Right lung (tissue), 5 donors: Measurements from ENCODE around the gene MUC5AC. TPM values are rescaled to one million over a fixed set of nuclear protein-coding genes. Genes with fewer than 3 reads are reported as not detected.
A peak's percentile ranks its signal among the peaks of the same experiment; 100 is the strongest.
"Not testable (repeated sequence)": the region's sequence is repeated elsewhere in the genome, so short reads cannot be mapped to it uniquely, and the experiment has no call there.

Source experiments
- DNase-seq, 2 donors: peaks; one replicate each; pipeline ENCODE4 v3.0.0-alpha.2; 2013
- polyA plus RNA-seq, 5 donors: library from polyadenylated mRNA; unstranded; fragments of 120-200 nt; gene quantifications; one replicate each; pipeline versions ENCODE4 v1.2.1 to v1.2.3, GENCODE V29; 2013; ENCODE audit warnings: inconsistent platforms in 1 of 5, low replicate concordance in 1 of 5; ENCODE audit not compliant: insufficient read length in 5 of 5, insufficient read depth in 1 of 5

MUC5AC gene
- polyA plus RNA-seq, 5 donors, result 0.06 to 0.35 (median 0.08) TPM

GRCh38 chr11:1205987-1206331, 48.2 kb downstream of the MUC5AC start:
- DNase-seq, result no peak

GRCh38 chr11:1206391-1207271, 48.9 kb downstream of the MUC5AC start:
- DNase-seq, result no peak

GRCh38 chr11:1207401-1208143, 49.8 kb downstream of the MUC5AC start:
- DNase-seq, result no peak

- DNase-seq, result no peak
These were observed 50.3 kb downstream of the MUC5AC start for GRCh38 chr11:1208144-1208393.

- DNase-seq, result no peak
These were observed 50.9 kb downstream of the MUC5AC start for GRCh38 chr11:1208394-1209261.

GRCh38 chr11:1209371-1210057, 51.8 kb downstream of the MUC5AC start:
- no peak for DNase-seq

- DNase-seq, result no peak
These were observed 54.1 kb downstream of the MUC5AC start for GRCh38 chr11:1211838-1212237.

GRCh38 chr11:1215826-1216225, 58.1 kb downstream of the MUC5AC start:
- DNase-seq, result not testable (repeated sequence)

GRCh38 chr11:1217151-1217550, 59.4 kb downstream of the MUC5AC start:
- DNase-seq, result no peak

- no peak for DNase-seq
These were observed 60.6 kb downstream of the MUC5AC start for GRCh38 chr11:1218256-1218787.

GRCh38 chr11:1218788-1219445, 61.2 kb downstream of the MUC5AC start:
- DNase-seq, result no peak

GRCh38 chr11:1219446-1219833, 61.7 kb downstream of the MUC5AC start:
- DNase-seq, result no peak

GRCh38 chr11:1219834-1220815, 62.4 kb downstream of the MUC5AC start:
- DNase-seq, result peak; percentile 15 to 17

- no peak for DNase-seq
These were observed 63.4 kb downstream of the MUC5AC start for GRCh38 chr11:1220941-1221721.

GRCh38 chr11:1221848-1222311, 64.1 kb downstream of the MUC5AC start:
- no peak for DNase-seq

- peak; percentile 9 to 19 for DNase-seq
These were observed 65.0 kb downstream of the MUC5AC start, which contains the start of gene MUC5B for GRCh38 chr11:1222491-1223345. MUC5B (plus strand) TSS chr11:1223066; CDS start chr11:1223124, 58 bp downstream.

- no peak for DNase-seq
These were observed 65.8 kb downstream of the MUC5AC start for GRCh38 chr11:1223346-1224110.
